Body of pancreas (tissue), 4 donors: Measurements from ENCODE around the gene MESP2. TPM values are rescaled to one million over a fixed set of nuclear protein-coding genes. Genes with fewer than 3 reads are reported as not detected.

Experiments
- ATAC-seq: fragments of 150-250 bp; one replicate; pipeline ENCODE4 v1.9.1; 2016
- DNase-seq, 4 donors: peaks; one replicate each; pipeline ENCODE4 v3.0.0-alpha.2; 2019
- H3K27ac ChIP-seq, 4 donors: fragments of 200-600 bp; sonication (generic); 1 replicate in 3 of 4; 2 replicates in 1 of 4; pipeline versions ENCODE4 v1.5.1 to v1.6.1; 2016 to 2019; ENCODE audit warnings: mild to moderate bottlenecking in 1 of 4, mixed read lengths in 1 of 4, moderate library complexity in 1 of 4
- H3K27me3 ChIP-seq, 2 donors: fragments of 200-600 bp; sonication (generic); one replicate each; pipeline ENCODE4 v1.6.0; 2016; ENCODE audit warnings: mild to moderate bottlenecking in 1 of 2
- H3K36me3 ChIP-seq, 2 donors: fragments of 200-600 bp; sonication (generic); replicated peaks in 1 of 2; 2 replicates each; pipeline ENCODE4 v1.5.1; 2016; ENCODE audit warnings: low read depth in 2 of 2; ENCODE audit not compliant: insufficient read depth in 1 of 2
- H3K4me1 ChIP-seq: fragments of 200-600 bp; sonication (generic); one replicate; pipeline ENCODE4 v1.6.0; 2016
- H3K4me3 ChIP-seq, 2 donors: fragments of 200-600 bp; sonication (generic); 1 replicate in 1 of 2; 2 replicates in 1 of 2; pipeline ENCODE4 v1.5.1; 2016 to 2019
- H3K9me3 ChIP-seq, 3 donors: fragments of 200-600 bp; sonication (generic); 1 replicate in 2 of 3; 2 replicates in 1 of 3; pipeline ENCODE4 v1.5.1; 2016
- POLR2A ChIP-seq, 3 donors: fragments of 450-650 bp; IDR thresholded peaks; one replicate each; pipeline ENCODE4 v1.6.1; 2016; ENCODE audit warnings: antibody characterized with exemption in 3 of 3, mild to moderate bottlenecking in 2 of 3
- WGBS, 2 donors: methylation state at CpG; one replicate each; pipeline ENCODE4 v1.1.5; 2017; 5-methylcytosine and 5-hydroxymethylcytosine counted together
- intact Hi-C: fragments of 100-400 bp; cut with DNase I; formaldehyde crosslinking; loops from one replicate; pipeline ENCODE4 v1.15.1; 2023
- total RNA-seq, 2 donors: library from RNA; depleted of rRNA; stranded (reverse); fragments of >200 nt; gene quantifications; one replicate each; pipeline ENCODE4 v1.1.0, GENCODE V29; 2016
- TF ChIP-seq, protein P1 (sequence below), 7 experiments: fragments of 450-650 bp in 4 of 7; fragments of 200-600 bp in 3 of 7; sonication (generic) in 3 of 7; IDR thresholded peaks; one replicate each; pipeline ENCODE4 v1.5.1; 2016 to 2019; ENCODE audit warnings: antibody characterized with exemption in 7 of 7

The MESP2 gene
- total RNA-seq, 2 donors from 2014 or later, result 1.8 TPM; not detected in 1

DNA sequence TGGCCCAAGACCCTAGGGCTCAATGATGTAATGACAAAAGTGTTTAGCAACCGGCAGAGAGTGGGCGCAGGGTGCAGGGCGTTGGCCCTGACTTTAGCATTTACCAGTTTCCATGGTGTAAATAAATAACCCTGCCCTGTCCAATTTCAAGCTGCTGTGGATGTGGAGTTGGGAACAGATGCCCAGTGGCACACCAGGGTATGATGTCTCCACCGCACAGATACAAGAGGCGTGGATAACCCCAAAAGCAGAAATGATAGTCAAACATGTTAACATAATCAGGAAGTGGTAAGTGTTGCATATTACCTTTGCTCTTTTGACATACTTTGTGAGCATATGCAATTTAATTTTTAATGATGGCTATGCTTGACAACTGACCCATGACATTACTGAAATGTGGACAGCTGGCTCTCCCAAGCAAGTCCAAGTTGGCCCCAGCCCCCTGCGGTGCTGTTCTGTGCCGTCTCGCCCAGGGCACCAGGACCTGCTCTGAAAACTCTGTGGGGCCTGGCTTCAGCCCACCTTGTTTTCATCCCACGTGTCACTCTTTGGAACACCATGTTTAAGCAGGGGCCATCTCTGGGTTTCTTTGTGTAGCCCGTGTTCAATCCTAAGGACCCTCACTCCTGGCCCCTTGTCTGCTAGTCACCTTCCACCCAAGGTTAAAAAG lies 49.3 kb downstream of the MESP2 start:
- no peaks in the 10 kb centered on the region for H3K9me3 ChIP-seq
- WGBS, 2 donors, result 74 to 86% methylated on average over 9 to 10 of the region's 10 CpGs
- H3K27ac ChIP-seq, result no peak overlapping the region
- TF ChIP-seq, protein P1, sequence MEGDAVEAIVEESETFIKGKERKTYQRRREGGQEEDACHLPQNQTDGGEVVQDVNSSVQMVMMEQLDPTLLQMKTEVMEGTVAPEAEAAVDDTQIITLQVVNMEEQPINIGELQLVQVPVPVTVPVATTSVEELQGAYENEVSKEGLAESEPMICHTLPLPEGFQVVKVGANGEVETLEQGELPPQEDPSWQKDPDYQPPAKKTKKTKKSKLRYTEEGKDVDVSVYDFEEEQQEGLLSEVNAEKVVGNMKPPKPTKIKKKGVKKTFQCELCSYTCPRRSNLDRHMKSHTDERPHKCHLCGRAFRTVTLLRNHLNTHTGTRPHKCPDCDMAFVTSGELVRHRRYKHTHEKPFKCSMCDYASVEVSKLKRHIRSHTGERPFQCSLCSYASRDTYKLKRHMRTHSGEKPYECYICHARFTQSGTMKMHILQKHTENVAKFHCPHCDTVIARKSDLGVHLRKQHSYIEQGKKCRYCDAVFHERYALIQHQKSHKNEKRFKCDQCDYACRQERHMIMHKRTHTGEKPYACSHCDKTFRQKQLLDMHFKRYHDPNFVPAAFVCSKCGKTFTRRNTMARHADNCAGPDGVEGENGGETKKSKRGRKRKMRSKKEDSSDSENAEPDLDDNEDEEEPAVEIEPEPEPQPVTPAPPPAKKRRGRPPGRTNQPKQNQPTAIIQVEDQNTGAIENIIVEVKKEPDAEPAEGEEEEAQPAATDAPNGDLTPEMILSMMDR (IDR thresholded peaks at IDR 0.05), result no peak
- no peak for TF ChIP-seq POLR2A (IDR thresholded peaks at IDR 0.05)
- H3K4me3 ChIP-seq, result no peak overlapping the region
- intact Hi-C loops, result no loop called here
- no peaks in the 10 kb centered on the region for H3K36me3 ChIP-seq
- H3K27me3 ChIP-seq, result no peaks in the 10 kb centered on the region
- ATAC-seq (no peak), DNase-seq (peak in 1 of 4 donors; percentile 27)
- H3K4me1 ChIP-seq, result peaks cover 30% of the 10 kb centered on the region

DNA sequence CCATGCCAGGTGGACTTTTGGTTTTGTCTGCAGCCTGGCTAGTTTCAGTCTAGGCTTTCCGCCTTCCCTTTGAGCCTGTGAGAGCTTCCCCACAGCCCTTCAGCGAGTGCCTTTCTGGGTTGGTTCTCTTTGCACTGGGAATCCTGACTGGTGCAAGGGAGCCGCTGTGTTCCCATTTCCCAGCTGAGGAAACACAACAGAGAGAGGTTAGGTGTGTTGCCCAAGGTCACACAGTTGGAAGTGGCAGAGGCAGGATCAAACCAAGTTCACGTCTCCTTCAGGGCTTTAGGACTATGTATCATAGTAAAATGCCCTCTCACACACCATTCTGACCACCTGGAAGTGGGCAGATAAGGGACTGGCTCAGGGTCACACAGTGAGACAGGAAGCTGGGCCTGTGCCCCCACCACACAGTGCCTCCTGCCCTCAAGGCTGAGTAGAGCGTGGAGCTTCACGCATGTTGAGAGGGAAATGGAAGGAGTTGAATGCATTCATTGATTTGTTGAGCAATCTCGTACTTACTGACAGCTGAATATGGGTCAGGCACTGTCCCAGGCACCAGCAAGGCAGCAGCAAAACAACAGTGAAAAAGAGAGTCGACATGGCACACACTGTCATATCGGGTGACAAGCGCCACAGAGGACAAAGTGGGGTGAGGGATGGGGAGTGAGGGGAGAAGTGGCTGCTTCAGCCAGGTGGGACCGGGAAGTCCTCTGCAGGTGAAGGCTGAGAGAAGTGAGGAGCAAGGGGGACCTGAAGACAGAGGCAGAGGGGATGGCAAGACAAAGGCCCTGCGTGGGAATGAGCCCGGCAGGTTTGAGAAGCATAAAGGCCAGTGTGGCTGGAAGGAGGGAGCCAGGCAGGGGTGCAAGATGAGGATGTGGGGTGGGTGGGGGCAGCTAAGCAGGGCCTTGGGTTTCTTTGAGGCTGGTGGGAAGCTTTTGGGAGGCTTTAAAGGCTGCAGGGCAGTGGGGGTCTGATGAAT lies 50.8 kb downstream of the MESP2 start:
- H3K36me3 ChIP-seq, result no peaks in the 10 kb centered on the region
- H3K27me3 ChIP-seq, result no peaks in the 10 kb centered on the region
- DNase-seq (peak in 3 of 4 donors; percentile 46 to 55 (median 46)), ATAC-seq (peak; percentile 39)
- H3K9me3 ChIP-seq, result no peaks in the 10 kb centered on the region
- WGBS, 2 donors, result 54 to 65% methylated on average over 12 to 13 of the region's 13 CpGs
- intact Hi-C loops, result no loop called here
- H3K4me3 ChIP-seq, result no peak overlapping the region
- H3K4me1 ChIP-seq, result peaks cover 30% of the 10 kb centered on the region
- H3K27ac ChIP-seq, result peak overlapping the region; percentile 54 to 83 (median 70)
- TF ChIP-seq POLR2A (IDR thresholded peaks at IDR 0.05), result no peak
- TF ChIP-seq, protein P1 (IDR thresholded peaks at IDR 0.05), result no peak

DNA sequence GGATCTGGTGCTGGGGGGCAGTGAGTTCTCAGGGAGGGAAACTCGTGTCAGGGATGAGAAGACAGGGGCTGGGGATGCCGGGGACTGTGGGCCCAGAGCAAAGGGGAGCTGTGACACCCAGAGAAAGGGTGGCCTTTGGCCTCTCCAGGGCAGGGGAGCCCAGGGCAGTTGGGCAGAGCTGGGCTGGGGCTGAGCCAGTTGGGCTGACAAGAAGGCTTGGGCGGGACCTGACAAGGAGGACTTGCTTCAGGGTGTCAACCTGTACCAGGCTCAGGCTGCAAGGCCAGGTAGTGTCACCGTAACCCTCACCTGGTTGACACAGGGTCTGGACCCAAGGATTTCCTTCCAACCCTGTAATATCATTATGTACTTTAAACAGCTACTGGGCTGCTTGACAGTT lies 51.7 kb downstream of the MESP2 start:
- TF ChIP-seq POLR2A (IDR thresholded peaks at IDR 0.05), result no peak
- TF ChIP-seq, protein P1 (IDR thresholded peaks at IDR 0.05), result no peak
- no peaks in the 10 kb centered on the region for H3K9me3 ChIP-seq
- no peak overlapping the region for H3K4me3 ChIP-seq
- intact Hi-C loops, result no loop called here
- ATAC-seq (peak; percentile 51), DNase-seq (peak; percentile 48 to 73 (median 55))
- H3K36me3 ChIP-seq, result peaks cover 0 to under 1% of the 10 kb centered on the region in 2 donors
- no peaks in the 10 kb centered on the region for H3K27me3 ChIP-seq
- H3K27ac ChIP-seq, result peak overlapping the region; percentile 59 to 83 (median 72)
- peaks cover 30% of the 10 kb centered on the region for H3K4me1 ChIP-seq
- 58 to 70% methylated on average over 4 of the region's 4 CpGs for WGBS, 2 donors

Other genes with a start within 250 kb of the MESP2 start
- gene TICRR, start 200.9 kb upstream of the MESP2 start, total RNA-seq, result under 1 TPM in 1 of 2 donors, not detected in 1; under 0.01 TPM
- 1 to 10 TPM; 2.1 to 3.0 TPM for gene KIF7, start 120.9 kb upstream of the MESP2 start, total RNA-seq
- gene PLIN1, start 97.0 kb upstream of the MESP2 start, total RNA-seq, result 100 to 1,000 TPM in 1 of 2 donors, 10 to 100 TPM in 1; 13.0 to 277 TPM
- 10 to 100 TPM; 14.5 to 25.1 TPM for gene PEX11A, start 85.6 kb upstream of the MESP2 start, total RNA-seq
- gene WDR93, start 85.5 kb upstream of the MESP2 start, total RNA-seq, result under 1 TPM in 1 of 2 donors, not detected in 1; 0.66 TPM
- gene MESP1, start 25.1 kb upstream of the MESP2 start, total RNA-seq, result 1 to 10 TPM; 2.1 to 4.3 TPM
- 100 to 1,000 TPM; 361 to 733 TPM for gene ANPEP, start 38.5 kb downstream of the MESP2 start, total RNA-seq
- gene AP3S2, start 117.7 kb downstream of the MESP2 start, total RNA-seq, result 10 to 100 TPM; 32.3 to 57.6 TPM
- 10 to 100 TPM; 23.1 to 40.5 TPM for gene ARPIN, start 136.6 kb downstream of the MESP2 start, total RNA-seq
- 10 to 100 TPM; 18.1 to 34.5 TPM for gene ZNF710, start 225.0 kb downstream of the MESP2 start, total RNA-seq